SK-N-SH treated with all-trans-retinoic acid at 6 μM for 48 hours (cell line): ENCODE data around the gene DENND1A.

Experiments used
- ATAC-seq: fragments of 200-7000 bp; cut with Tn5 transposase; 3 replicates; pipeline ENCODE4 v1.9.1; 2020; ENCODE audit warnings: mild to moderate bottlenecking, moderate library complexity
- ARNTL ChIP-seq: fragments of 450-650 bp; formaldehyde crosslinking; IDR thresholded peaks from 2 replicates; pipeline ENCODE4 v1.5.0; 2020; ENCODE audit warnings: low read depth, mild to moderate bottlenecking, moderate library complexity, borderline replicate concordance
- BACH2 ChIP-seq: fragments of 250-450 bp; sonication (Bioruptor Pico); IDR thresholded peaks from 2 replicates; pipeline ENCODE4 v1.9.0; 2021; ENCODE audit warnings: mild to moderate bottlenecking, borderline replicate concordance
- CSDC2 ChIP-seq: fragments of 250-450 bp; sonication (Bioruptor Pico); IDR thresholded peaks from 2 replicates; pipeline ENCODE4 v1.5.0; 2020; ENCODE audit warnings: mild to moderate bottlenecking, moderate library complexity
- CSRNP3 ChIP-seq: fragments of 250-450 bp; sonication (Bioruptor Pico); IDR thresholded peaks from 2 replicates; pipeline ENCODE4 v1.5.1; 2021; ENCODE audit warnings: mild to moderate bottlenecking, moderate library complexity
- ESRRG ChIP-seq: fragments of 250-450 bp; sonication (Bioruptor Pico); IDR thresholded peaks from 2 replicates; pipeline ENCODE4 v1.6.1; 2021; ENCODE audit warnings: mild to moderate bottlenecking
- GLIS3 ChIP-seq: fragments of 250-450 bp; sonication (Bioruptor Pico); IDR thresholded peaks from 2 replicates; pipeline ENCODE4 v1.5.0; 2020; ENCODE audit warnings: mild to moderate bottlenecking, moderate library complexity
- OSR1 ChIP-seq: fragments of 250-450 bp; sonication (Bioruptor Pico); IDR thresholded peaks from 2 replicates; pipeline ENCODE4 v1.8.0; 2022; ENCODE audit warnings: moderate library complexity, mild to moderate bottlenecking, inconsistent platforms
- PPARA ChIP-seq: fragments of 250-450 bp; sonication (Bioruptor Pico); IDR thresholded peaks from 2 replicates; pipeline ENCODE4 v1.5.0; 2020; ENCODE audit warnings: mild to moderate bottlenecking, borderline replicate concordance
- RARB ChIP-seq: fragments of 250-450 bp; sonication (Bioruptor Pico); IDR thresholded peaks from 2 replicates; pipeline ENCODE4 v1.8.0; 2021; ENCODE audit warnings: mild to moderate bottlenecking, moderate library complexity
- SNAI2 ChIP-seq: fragments of 250-450 bp; sonication (Bioruptor Pico); IDR thresholded peaks from 2 replicates; pipeline ENCODE4 v1.5.0; 2020; ENCODE audit warnings: mild to moderate bottlenecking, moderate library complexity
- TOX ChIP-seq: fragments of 250-450 bp; sonication (Bioruptor Pico); IDR thresholded peaks from 2 replicates; pipeline ENCODE4 v1.8.0; 2021; ENCODE audit warnings: mild to moderate bottlenecking, moderate library complexity, borderline replicate concordance
- TSHZ2 ChIP-seq: fragments of 250-450 bp; sonication (Bioruptor Pico); IDR thresholded peaks from 2 replicates; pipeline ENCODE4 v1.5.0; 2020; ENCODE audit warnings: mild to moderate bottlenecking, moderate library complexity
- ZC3H10 ChIP-seq: fragments of 250-450 bp; sonication (Bioruptor Pico); IDR thresholded peaks from 2 replicates; pipeline ENCODE4 v1.5.1; 2021; ENCODE audit warnings: mild to moderate bottlenecking, moderate library complexity
- ZFP3 ChIP-seq: fragments of 250-450 bp; sonication (Bioruptor Pico); IDR thresholded peaks from 2 replicates; pipeline ENCODE4 v1.5.0; 2020; ENCODE audit warnings: mild to moderate bottlenecking, moderate library complexity
- ZFP30 ChIP-seq: fragments of 450-650 bp; formaldehyde crosslinking; IDR thresholded peaks from 2 replicates; pipeline ENCODE4 v1.5.0; 2022; ENCODE audit warnings: mild to moderate bottlenecking, moderate library complexity
- ZNF70 ChIP-seq: fragments of 450-650 bp; formaldehyde crosslinking; IDR thresholded peaks from 2 replicates; pipeline ENCODE4 v1.5.0; 2020; ENCODE audit warnings: mild to moderate bottlenecking, moderate library complexity
- ZNF8 ChIP-seq: fragments of 450-650 bp; formaldehyde crosslinking; IDR thresholded peaks from 2 replicates; pipeline ENCODE4 v1.5.0; 2020; ENCODE audit warnings: mild to moderate bottlenecking, moderate library complexity
- TF ChIP-seq, protein P1 (sequence below): fragments of 250-450 bp; sonication (Bioruptor Pico); IDR thresholded peaks from 2 replicates; pipeline ENCODE4 v1.5.1; 2020; ENCODE audit warnings: low read depth, mild to moderate bottlenecking, moderate library complexity
- TF ChIP-seq, protein P2 (sequence below): fragments of 250-450 bp; sonication (Bioruptor Pico); IDR thresholded peaks from 2 replicates; pipeline ENCODE4 v1.8.0; 2021; ENCODE audit warnings: low read depth, mild to moderate bottlenecking, moderate library complexity, borderline replicate concordance

The DENND1A gene

DNA sequence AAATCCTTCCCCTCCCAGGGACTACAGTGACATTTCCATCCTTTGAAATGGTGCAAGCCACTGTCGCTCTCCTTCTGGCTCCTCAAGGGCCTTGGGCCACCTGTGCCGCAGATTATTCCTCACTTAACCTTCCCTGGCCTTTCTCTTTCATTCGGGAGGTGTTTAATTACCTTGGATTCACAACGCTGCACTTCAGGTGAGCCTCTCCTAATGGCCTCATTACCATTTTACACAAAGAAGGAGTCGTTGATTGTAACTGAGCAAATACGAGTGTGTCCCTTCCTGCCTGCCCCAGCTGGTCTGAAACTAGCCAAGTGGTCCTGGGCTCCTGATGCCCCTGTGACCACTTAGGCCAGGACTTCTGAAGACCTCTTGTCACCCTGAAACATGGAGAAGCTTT, 368.9 kb downstream of the DENND1A start (continued):
- TF ChIP-seq TSHZ2 (CRISPR knock-in tag) (no peak), TOX (no peak), ZFP30 (CRISPR knock-in tag) (no peak), ESRRG (CRISPR knock-in tag) (no peak)

DNA sequence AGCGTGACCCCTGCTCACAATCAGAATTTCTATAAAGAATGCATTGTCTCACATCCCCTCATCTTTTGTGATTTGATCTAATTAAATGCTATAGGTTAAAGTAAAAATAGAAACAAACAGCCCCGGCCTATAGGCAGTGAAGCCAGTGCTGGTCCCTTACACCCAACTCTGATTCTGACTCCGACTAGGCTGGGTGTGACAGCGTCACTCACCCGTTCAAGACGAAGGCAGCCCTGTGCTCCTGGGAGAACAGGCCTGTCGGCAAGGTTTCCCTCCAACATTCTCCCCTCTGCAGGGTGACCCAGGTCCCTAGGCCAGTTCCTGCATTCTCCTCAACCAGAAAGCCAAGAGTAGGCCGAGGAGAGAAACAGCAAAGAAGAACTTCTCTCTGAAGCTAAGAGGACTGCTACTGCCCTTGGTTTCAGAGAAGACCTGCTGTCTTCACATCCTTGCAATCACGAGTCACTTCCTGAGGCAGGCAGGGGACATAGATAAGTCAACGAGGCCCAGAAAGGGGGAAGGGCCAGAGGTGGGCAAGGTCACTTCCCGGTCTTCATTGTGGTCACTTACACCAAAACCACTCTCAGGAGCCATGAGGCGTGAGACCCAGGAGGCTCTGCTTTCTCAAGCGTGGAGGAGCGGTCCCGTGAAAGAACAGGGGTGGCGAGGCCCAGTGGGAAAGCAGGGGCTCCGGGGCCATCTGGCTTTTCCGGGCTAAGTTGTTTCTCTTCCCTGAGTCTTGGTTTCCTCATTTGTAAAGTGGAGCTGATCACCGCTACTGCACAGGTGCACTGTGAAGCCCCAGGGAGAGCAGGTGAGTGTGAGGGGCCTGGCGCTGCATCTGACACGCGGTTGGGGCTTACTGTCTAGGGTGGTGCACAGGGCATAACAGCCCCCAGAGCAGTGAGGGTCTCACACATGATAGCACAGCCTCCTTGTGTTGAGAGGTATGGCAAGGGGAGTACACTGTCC, 373.2 kb downstream of the DENND1A start:
- TF ChIP-seq GLIS3 (CRISPR knock-in tag) (no peak), RARB (CRISPR knock-in tag) (no peak), SNAI2 (CRISPR knock-in tag) (no peak), BACH2 (CRISPR knock-in tag) (no peak), ZFP3 (no peak), ZNF8 (CRISPR knock-in tag) (no peak), CSRNP3 (CRISPR knock-in tag) (no peak), TSHZ2 (CRISPR knock-in tag) (no peak), CSDC2 (CRISPR knock-in tag) (no peak), ARNTL (no peak)

GRCh38 chr9:123555646-123556045, 374.3 kb downstream of the DENND1A start:
- TF ChIP-seq, protein P1, sequence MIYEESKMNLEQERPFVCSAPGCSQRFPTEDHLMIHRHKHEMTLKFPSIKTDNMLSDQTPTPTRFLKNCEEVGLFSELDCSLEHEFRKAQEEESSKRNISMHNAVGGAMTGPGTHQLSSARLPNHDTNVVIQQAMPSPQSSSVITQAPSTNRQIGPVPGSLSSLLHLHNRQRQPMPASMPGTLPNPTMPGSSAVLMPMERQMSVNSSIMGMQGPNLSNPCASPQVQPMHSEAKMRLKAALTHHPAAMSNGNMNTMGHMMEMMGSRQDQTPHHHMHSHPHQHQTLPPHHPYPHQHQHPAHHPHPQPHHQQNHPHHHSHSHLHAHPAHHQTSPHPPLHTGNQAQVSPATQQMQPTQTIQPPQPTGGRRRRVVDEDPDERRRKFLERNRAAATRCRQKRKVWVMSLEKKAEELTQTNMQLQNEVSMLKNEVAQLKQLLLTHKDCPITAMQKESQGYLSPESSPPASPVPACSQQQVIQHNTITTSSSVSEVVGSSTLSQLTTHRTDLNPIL (CRISPR knock-in tag): no peak
- TF ChIP-seq SNAI2 (CRISPR knock-in tag) (no peak), PPARA (CRISPR knock-in tag) (no peak), RARB (CRISPR knock-in tag) (no peak), CSRNP3 (CRISPR knock-in tag) (no peak), OSR1 (no peak), GLIS3 (CRISPR knock-in tag) (no peak), TSHZ2 (CRISPR knock-in tag) (no peak), TOX (no peak), ZC3H10 (CRISPR knock-in tag) (no peak), ZNF70 (CRISPR knock-in tag) (no peak)
- TF ChIP-seq, protein P2, sequence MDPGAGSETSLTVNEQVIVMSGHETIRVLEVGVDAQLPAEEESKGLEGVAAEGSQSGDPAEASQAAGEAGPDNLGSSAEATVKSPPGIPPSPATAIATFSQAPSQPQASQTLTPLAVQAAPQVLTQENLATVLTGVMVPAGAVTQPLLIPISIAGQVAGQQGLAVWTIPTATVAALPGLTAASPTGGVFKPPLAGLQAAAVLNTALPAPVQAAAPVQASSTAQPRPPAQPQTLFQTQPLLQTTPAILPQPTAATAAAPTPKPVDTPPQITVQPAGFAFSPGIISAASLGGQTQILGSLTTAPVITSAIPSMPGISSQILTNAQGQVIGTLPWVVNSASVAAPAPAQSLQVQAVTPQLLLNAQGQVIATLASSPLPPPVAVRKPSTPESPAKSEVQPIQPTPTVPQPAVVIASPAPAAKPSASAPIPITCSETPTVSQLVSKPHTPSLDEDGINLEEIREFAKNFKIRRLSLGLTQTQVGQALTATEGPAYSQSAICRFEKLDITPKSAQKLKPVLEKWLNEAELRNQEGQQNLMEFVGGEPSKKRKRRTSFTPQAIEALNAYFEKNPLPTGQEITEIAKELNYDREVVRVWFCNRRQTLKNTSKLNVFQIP (CRISPR knock-in tag): no peak
- no peak for ATAC-seq

More for the DNA sequence above, 373.2 kb downstream of the DENND1A start:
- ATAC-seq: no peak
